H1 (cell line): Measurements from ENCODE around the gene DOK1. TPM values are rescaled to one million over a fixed set of nuclear protein-coding genes. Genes with fewer than 3 reads are reported as not detected.

Experiments used
- CTCF ChIA-PET: fragments of 300-600 bp; sonication (Branson Sonifier 250); formaldehyde crosslinking; loops from one replicate; lab custom pipeline; 2021; ENCODE audit not compliant: partially characterized antibody; lab: Charles Lee
- POLR2A ChIA-PET: fragments of 300-600 bp; sonication (Branson Sonifier 250); formaldehyde crosslinking; loops from one replicate; lab custom pipeline; 2021; ENCODE audit warnings: inconsistent platforms; ENCODE audit not compliant: partially characterized antibody; lab: Charles Lee
- DNase-seq, 2 experiments: peaks; one replicate each; pipeline versions ENCODE4 v3.0.0 to v3.0.0-alpha.2; 2010 to 2022; ENCODE audit warnings: low spot score in 2 of 2, low read depth in 1 of 2, mixed read lengths in 1 of 2
- FAIRE-seq: peaks from 2 replicates; lab custom pipeline; 2011; peaks lifted over from hg19 to GRCh38; lab: Jason Lieb, UNC
- H2AFZ ChIP-seq: 2 replicates; pipeline ENCODE4 v1.8.1; 2012; ENCODE audit warnings: low read length, inconsistent platforms
- H2AK5ac ChIP-seq: 2 replicates; pipeline ENCODE4 v1.6.1; 2013; ENCODE audit warnings: low read depth, low read length
- H2BK120ac ChIP-seq: replicated peaks from 2 replicates; pipeline ENCODE3; 2013; ENCODE audit warnings: low read depth, low read length, inconsistent platforms
- H2BK12ac ChIP-seq: 2 replicates; pipeline ENCODE4 v1.6.1; 2013; ENCODE audit warnings: low read depth, low read length
- H2BK15ac ChIP-seq: 2 replicates; pipeline ENCODE4 v1.6.1; 2013; ENCODE audit warnings: low read length
- H2BK20ac ChIP-seq: 2 replicates; pipeline ENCODE4 v1.6.1; 2013; ENCODE audit warnings: low read length
- H2BK5ac ChIP-seq: 2 replicates; pipeline ENCODE4 v1.6.1; 2013; ENCODE audit warnings: low read depth, low read length
- H3K14ac ChIP-seq: 2 replicates; pipeline ENCODE4 v1.6.1; 2013; ENCODE audit warnings: inconsistent platforms; ENCODE audit not compliant: insufficient read length
- H3K18ac ChIP-seq: 2 replicates; pipeline ENCODE4 v1.6.1; 2013; ENCODE audit warnings: low read length; ENCODE audit errors: extremely low read depth
- H3K23ac ChIP-seq: 2 replicates; pipeline ENCODE4 v1.6.1; 2013; ENCODE audit warnings: inconsistent platforms; ENCODE audit not compliant: insufficient read length
- H3K23me2 ChIP-seq: 2 replicates; pipeline ENCODE4 v1.6.1; 2013; ENCODE audit warnings: low read depth, low read length
- H3K27ac ChIP-seq: 2 replicates; pipeline ENCODE4 v1.6.1; 2011; ENCODE audit warnings: low read depth, low read length, inconsistent platforms
- H3K27me3 ChIP-seq, 4 experiments: replicated peaks in 1 of 4; 1 replicate in 1 of 4; 2 replicates in 3 of 4; pipeline versions ENCODE4 v1.6.1 to v1.8.1; 2011 to 2013; ENCODE audit warnings: low read length in 3 of 4, mild to moderate bottlenecking in 3 of 4, inconsistent platforms in 2 of 4, mixed read lengths in 2 of 4, moderate library complexity in 1 of 4; ENCODE audit not compliant: control insufficient read depth in 3 of 4, insufficient read depth in 3 of 4; ENCODE audit errors: extremely low read depth in 1 of 4
- H3K36me3 ChIP-seq, 4 experiments: 2 replicates each; pipeline versions ENCODE4 v1.6.1 to v1.8.1; 2011 to 2013; ENCODE audit warnings: mild to moderate bottlenecking in 4 of 4, low read length in 3 of 4, moderate library complexity in 2 of 4, control low read depth in 1 of 4, inconsistent platforms in 1 of 4; ENCODE audit not compliant: insufficient read depth in 4 of 4, control insufficient read depth in 2 of 4
- H3K4ac ChIP-seq: replicated peaks from 2 replicates; pipeline ENCODE3; 2013; ENCODE audit warnings: low read length, low read depth, mixed read lengths, inconsistent platforms; ENCODE audit not compliant: insufficient read length
- H3K4me1 ChIP-seq, 4 experiments: replicated peaks in 1 of 4; 1 replicate in 1 of 4; 2 replicates in 3 of 4; pipeline versions ENCODE4 v1.6.1 to v1.8.1; 2011 to 2013; ENCODE audit warnings: low read length in 3 of 4, inconsistent platforms in 2 of 4, mixed read lengths in 1 of 4; ENCODE audit not compliant: insufficient read depth in 4 of 4, control insufficient read depth in 3 of 4
- H3K4me2 ChIP-seq, 2 experiments: 2 replicates each; pipeline versions ENCODE4 v1.6.1 to v1.8.1; 2011 to 2013; ENCODE audit warnings: low read depth in 2 of 2, low read length in 2 of 2, control low read depth in 1 of 2, inconsistent platforms in 1 of 2, mild to moderate bottlenecking in 1 of 2; ENCODE audit not compliant: insufficient read depth in 1 of 2
- H3K4me3 ChIP-seq, 4 experiments: fragments of 200-600, 300-600 bp in 1 of 4; sonication (generic), shearing (Covaris generic), sonication (Bioruptor Twin) in 1 of 4; 2 replicates each; pipeline versions ENCODE4 v1.5.1 to v1.8.1; 2011 to 2016; ENCODE audit warnings: low read length in 4 of 4, low read depth in 3 of 4, control low read depth in 2 of 4, inconsistent platforms in 2 of 4, mild to moderate bottlenecking in 2 of 4, mixed read lengths in 1 of 4, moderate library complexity in 1 of 4; ENCODE audit not compliant: insufficient read depth in 2 of 4; ENCODE audit errors: extremely low read depth in 1 of 4
- H3K56ac ChIP-seq: replicated peaks from 2 replicates; pipeline ENCODE3; 2013; ENCODE audit warnings: low read depth, mild to moderate bottlenecking, mixed read lengths, low read length, inconsistent platforms; ENCODE audit not compliant: insufficient read length
- H3K79me1 ChIP-seq: 2 replicates; pipeline ENCODE4 v1.6.1; 2013; ENCODE audit warnings: low read depth, low read length, control low read depth
- H3K79me2 ChIP-seq, 2 experiments: 2 replicates each; pipeline versions ENCODE4 v1.6.1 to v1.8.1; 2012 to 2013; ENCODE audit warnings: low read length in 2 of 2, mild to moderate bottlenecking in 2 of 2, inconsistent platforms in 1 of 2; ENCODE audit not compliant: insufficient read depth in 2 of 2, control insufficient read depth in 1 of 2
- H3K9ac ChIP-seq, 4 experiments: replicated peaks in 1 of 4; 1 replicate in 1 of 4; 2 replicates in 3 of 4; pipeline versions ENCODE4 v1.6.1 to v1.8.1; 2011 to 2013; ENCODE audit warnings: low read depth in 3 of 4, low read length in 3 of 4, control low read depth in 2 of 4, mild to moderate bottlenecking in 2 of 4, moderate library complexity in 2 of 4, inconsistent platforms in 1 of 4; ENCODE audit errors: extremely low read depth in 1 of 4
- H3K9me3 ChIP-seq, 2 experiments: 2 replicates each; pipeline versions ENCODE4 v1.6.1 to v1.8.1; 2012 to 2013; ENCODE audit warnings: mild to moderate bottlenecking in 2 of 2, moderate library complexity in 2 of 2, control low read depth in 1 of 2, inconsistent platforms in 1 of 2, low read depth in 1 of 2, low read length in 1 of 2, mixed read lengths in 1 of 2; ENCODE audit not compliant: insufficient read depth in 2 of 2
- H4K20me1 ChIP-seq, 2 experiments: replicated peaks in 1 of 2; 2 replicates each; pipeline versions ENCODE3 to v1.8.1; 2011 to 2013; ENCODE audit warnings: inconsistent platforms in 2 of 2, low read length in 2 of 2, mild to moderate bottlenecking in 1 of 2; ENCODE audit not compliant: insufficient read depth in 2 of 2, control insufficient read depth in 1 of 2
- H4K5ac ChIP-seq: 2 replicates; pipeline ENCODE4 v1.6.1; 2013; ENCODE audit warnings: low read length, low read depth, mixed read lengths, inconsistent platforms; ENCODE audit not compliant: insufficient read length
- H4K8ac ChIP-seq: 2 replicates; pipeline ENCODE4 v1.8.0; 2013; ENCODE audit warnings: mild to moderate bottlenecking, moderate library complexity, low read length, inconsistent platforms; ENCODE audit not compliant: insufficient read depth; ENCODE audit errors: extremely low read depth
- H4K91ac ChIP-seq: replicated peaks from 2 replicates; pipeline ENCODE3; 2013; ENCODE audit warnings: low read length, mixed read lengths, inconsistent platforms; ENCODE audit not compliant: insufficient read length
- WGBS, 2 experiments: shearing (Covaris generic) in 1 of 2; methylation state at CpG; one replicate each; pipeline versions ENCODE4 v1.1.6 to v1.1.7; 2013 to 2015; ENCODE audit warnings: low lambda C conversion rate in 2 of 2, mixed read lengths in 2 of 2, inconsistent platforms in 1 of 2, low coverage in 1 of 2, missing lambda C conversion rate in 1 of 2; ENCODE audit not compliant: insufficient replicate concordance in 2 of 2, insufficient coverage in 1 of 2, insufficient read length in 1 of 2; ENCODE audit errors: extremely low coverage in 1 of 2, missing lambda C conversion rate in 1 of 2; 5-methylcytosine and 5-hydroxymethylcytosine counted together
- polyA plus RNA-seq, 7 experiments: library from polyadenylated mRNA; depleted of rRNA in 3 of 7; stranded (reverse) in 5 of 7; unstranded in 2 of 7; fragments of >200 nt in 5 of 7; fragments of 200-250 nt in 2 of 7; gene quantifications; 1 replicate in 5 of 7; 2 replicates in 1 of 7; 4 replicates in 1 of 7; pipeline versions ENCODE4 v1.2.1 to v1.2.3, GENCODE V29; 2011 to 2013; ENCODE audit warnings: missing spikeins in 2 of 7, mixed read lengths in 2 of 7
- total RNA-seq: library from RNA; stranded (reverse); fragmentation: NEBNext Ultra II Directional; extraction: Animal tissue kit (Norgen Biotek cat#: 25700); gene quantifications from 2 replicates; pipeline ENCODE4 v1.2.1, GENCODE V29; 2021

The DOK1 gene
- total and polyA plus RNA-seq, 2 of the 8 experiments (the other 6 are each of a cell fraction or from before 2014, with no cell fraction given): 11.0 to 14.3 TPM

GRCh38 chr2:74531666-74532065 lies 22.9 kb upstream of the DOK1 start:
- Histone ChIP-seq H3K4ac (no peak overlapping the region), H2AFZ (no peak overlapping the region), H3K9me3 (no peaks in the 10 kb centered on the region), H3K79me2 (peaks cover 0 to 18% of the 10 kb centered on the region in 2 experiments; a peak in 2 of 4 replicates), H4K20me1 (peaks cover 6 to 11% of the 10 kb centered on the region in 2 experiments), H4K8ac (no peak overlapping the region), H3K23ac (no peak overlapping the region), H3K14ac (no peak overlapping the region), H2BK5ac (no peak overlapping the region), H3K56ac (no peak overlapping the region), H3K27me3 (no peaks in the 10 kb centered on the region; a peak in 1 of 7 replicates), H2BK12ac (no peak overlapping the region), H2BK15ac (no peak overlapping the region), H3K36me3 (peaks cover 4 to 27% (median 21%) of the 10 kb centered on the region in 4 experiments; a peak in 7 of 8 replicates), H3K23me2 (peaks cover 9% of the 10 kb centered on the region; the same call in 1 of the 2 replicates), H3K4me3 (no peak overlapping the region), H4K5ac (no peak overlapping the region), H3K4me1 (peaks cover 4 to 13% (median 6%) of the 10 kb centered on the region in 4 experiments; a peak in 6 of 7 replicates), H3K9ac (no peak overlapping the region), H4K91ac (no peak overlapping the region), H3K27ac (no peak overlapping the region), H3K4me2 (no peak overlapping the region; a peak in 1 of 4 replicates), H2BK20ac (no peak overlapping the region), H3K79me1 (peaks cover 10% of the 10 kb centered on the region), H2BK120ac (no peak overlapping the region), H2AK5ac (no peak overlapping the region), H3K18ac (no peak overlapping the region)
- no peak for FAIRE-seq
- DNase-seq: no peak
- ChIA-PET CTCF (interaction anchor here (0.8 to 7.0 kb wide), 10 partner anchors 9 to 56 kb away, joined by 3 to 53 read pairs (median 5); partner anchors contain the start of genes CCDC142 and TTC31), POLR2A (interaction anchor here (1.3 to 5.9 kb wide), 6 partner anchors 7 to 42 kb away, joined by 3 to 73 read pairs (median 14); partner anchors contain the start of genes LBX2 and LOXL3)
- WGBS, 2 experiments: 95% methylated on average over 7 of the region's 7 CpGs; no CpG with 5 or more reads in 1 of the 2 experiments
